ENCODE data around the gene VOPP1.

The VOPP1 gene

GRCh38 chr7:55440040-55440690 is 132.1 kb downstream of the VOPP1 start:
- H3K4me3 ChIP-seq (ENCODE audit: low read depth, low read length), result no peak overlapping the region
- TF ChIP-seq CTCF (IDR thresholded peaks at IDR 0.05; ENCODE audit: borderline replicate concordance, insufficient read depth, low read depth, low read length), result no peak

GRCh38 chr7:55439627-55440026 is 132.7 kb downstream of the VOPP1 start:
- no peak overlapping the region for H3K4me3 ChIP-seq (ENCODE audit: low read depth, low read length)
- TF ChIP-seq CTCF (IDR thresholded peaks at IDR 0.05; ENCODE audit: borderline replicate concordance, insufficient read depth, low read depth, low read length), result no peak

DNA sequence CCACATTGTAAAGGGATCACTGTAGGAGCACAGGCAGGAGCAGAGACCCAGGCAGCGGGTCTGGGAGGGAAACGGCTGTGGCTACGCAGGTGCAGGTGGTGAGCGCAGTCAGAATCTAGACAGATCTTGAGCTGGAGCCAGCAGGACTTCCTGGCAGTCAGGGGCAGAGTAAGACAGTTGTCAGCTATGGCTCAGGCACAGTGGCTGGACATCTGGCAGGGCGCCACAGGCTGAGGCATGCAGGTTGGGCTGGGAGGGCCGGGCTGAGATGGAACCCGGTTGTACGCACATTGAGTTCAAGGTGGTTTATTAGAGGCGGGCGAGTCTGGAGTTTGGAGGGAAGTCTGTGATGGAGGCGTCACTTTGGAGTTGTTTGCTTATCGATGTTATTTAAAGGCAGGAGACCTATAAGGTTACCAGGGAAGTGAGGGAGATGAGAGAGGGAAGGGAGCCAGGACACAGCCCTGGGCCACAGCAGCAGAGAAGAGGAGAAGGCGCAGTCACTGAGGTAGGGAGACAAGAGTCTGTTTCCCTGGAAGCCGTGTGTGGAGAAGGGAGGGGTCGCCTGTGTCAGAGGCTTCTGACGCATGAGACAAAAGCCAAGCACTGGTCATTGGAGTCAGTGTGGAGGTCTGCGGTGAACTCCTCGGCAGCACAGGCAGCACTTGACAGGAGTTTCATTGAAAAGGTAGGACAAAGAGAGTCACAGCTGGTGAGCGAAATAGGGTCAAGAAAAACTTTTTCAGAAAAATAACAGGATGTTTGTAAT is 133.4 kb downstream of the VOPP1 start:
- H3K4me3 ChIP-seq (ENCODE audit: low read depth, low read length), result no peak overlapping the region
- no peak for TF ChIP-seq CTCF (IDR thresholded peaks at IDR 0.05; ENCODE audit: borderline replicate concordance, insufficient read depth, low read depth, low read length)

- TF ChIP-seq CTCF (IDR thresholded peaks at IDR 0.05; ENCODE audit: borderline replicate concordance, insufficient read depth, low read depth, low read length), result no peak
- no peak overlapping the region for H3K4me3 ChIP-seq (ENCODE audit: low read depth, low read length)
These were observed 134.1 kb downstream of the VOPP1 start for GRCh38 chr7:55438085-55438756.

GRCh38 chr7:55437375-55437774 is 134.9 kb downstream of the VOPP1 start:
- TF ChIP-seq CTCF (IDR thresholded peaks at IDR 0.05; ENCODE audit: borderline replicate concordance, insufficient read depth, low read depth, low read length), result no peak
- no peak overlapping the region for H3K4me3 ChIP-seq (ENCODE audit: low read depth, low read length)

GRCh38 chr7:55436457-55436856 is 135.8 kb downstream of the VOPP1 start:
- no peak for TF ChIP-seq CTCF (IDR thresholded peaks at IDR 0.05; ENCODE audit: borderline replicate concordance, insufficient read depth, low read depth, low read length)
- no peak overlapping the region for H3K4me3 ChIP-seq (ENCODE audit: low read depth, low read length)
